Gastroesophageal sphincter (tissue), 3 donors: ENCODE results near the gene SIRT4.
A peak's percentile ranks its signal among the peaks of the same experiment; 100 is the strongest.

ENCODE experiments used
- CTCF ChIP-seq, 4 experiments: fragments of 200-600 bp in 2 of 4; fragments of 450-650 bp in 2 of 4; sonication (generic) in 1 of 4; IDR thresholded peaks; one replicate each; pipeline ENCODE4 v1.5.1; 2017 to 2019; ENCODE audit warnings: antibody characterized with exemption in 4 of 4, mild to moderate bottlenecking in 2 of 4, moderate library complexity in 2 of 4
- EP300 ChIP-seq: sonication (generic); formaldehyde crosslinking; IDR thresholded peaks from one replicate; pipeline ENCODE4 v1.6.1; 2017; ENCODE audit warnings: antibody characterized with exemption, mild to moderate bottlenecking
- POLR2A ChIP-seq, 2 donors: fragments of 450-650 bp; IDR thresholded peaks; one replicate each; pipeline ENCODE4 v1.6.1; 2017; ENCODE audit warnings: antibody characterized with exemption in 2 of 2, mild to moderate bottlenecking in 2 of 2, moderate library complexity in 1 of 2

- TF ChIP-seq CTCF (IDR thresholded peaks at IDR 0.05) (peak in 3 of 4 experiments; percentile 69 to 88 (median 81)), POLR2A (IDR thresholded peaks at IDR 0.05) (no peak), EP300 (no peak)
Observed at GRCh38 chr12:120356567-120357030, 54.5 kb downstream of the SIRT4 start.
